Trophoblast cell (in vitro differentiated cells and primary cell): ENCODE data around the gene SLC15A3.
A peak's percentile ranks its signal among the peaks of the same experiment; 100 is the strongest.

Experiments
- DNase-seq, 2 donors: peaks; one replicate each; pipeline ENCODE4 v3.0.0-alpha.2; 2016
- H2AFZ ChIP-seq: 2 replicates; pipeline ENCODE4 v1.6.1; 2013; ENCODE audit warnings: low read length, moderate library complexity, mild to moderate bottlenecking; ENCODE audit not compliant: insufficient read depth, poor library complexity
- H2AK5ac ChIP-seq: 2 replicates; pipeline ENCODE4 v1.6.1; 2013; ENCODE audit warnings: mild to moderate bottlenecking, low read length
- H2BK120ac ChIP-seq: 2 replicates; pipeline ENCODE4 v1.6.1; 2013; ENCODE audit warnings: low read length, mild to moderate bottlenecking, moderate library complexity; ENCODE audit not compliant: insufficient read depth, poor library complexity
- H2BK12ac ChIP-seq: 2 replicates; pipeline ENCODE4 v1.6.1; 2013; ENCODE audit warnings: mild to moderate bottlenecking, low read length, moderate library complexity
- H2BK5ac ChIP-seq: 2 replicates; pipeline ENCODE4 v1.6.1; 2013; ENCODE audit warnings: low read length, low read depth, moderate library complexity, mild to moderate bottlenecking; ENCODE audit not compliant: poor library complexity
- H3K14ac ChIP-seq: 2 replicates; pipeline ENCODE4 v1.6.1; 2013; ENCODE audit warnings: mild to moderate bottlenecking, low read length
- H3K18ac ChIP-seq: 2 replicates; pipeline ENCODE4 v1.6.1; 2013; ENCODE audit warnings: mild to moderate bottlenecking, low read length
- H3K23ac ChIP-seq: 2 replicates; pipeline ENCODE4 v1.6.1; 2013; ENCODE audit warnings: low read length
- H3K27ac ChIP-seq: 2 replicates; pipeline ENCODE4 v1.5.1; 2013; ENCODE audit warnings: low read depth, mild to moderate bottlenecking, inconsistent platforms, low read length, moderate library complexity
- H3K27me3 ChIP-seq: 2 replicates; pipeline ENCODE4 v1.6.1; 2013; ENCODE audit warnings: inconsistent platforms, mild to moderate bottlenecking, low read length, moderate library complexity; ENCODE audit not compliant: insufficient read depth
- H3K36me3 ChIP-seq, 2 experiments: 1 replicate in 1 of 2; 2 replicates in 1 of 2; pipeline ENCODE4 v1.6.1; 2013; ENCODE audit warnings: low read length in 2 of 2, mild to moderate bottlenecking in 2 of 2, moderate library complexity in 1 of 2; ENCODE audit not compliant: insufficient read depth in 2 of 2, control insufficient read depth in 1 of 2
- H3K4ac ChIP-seq: 2 replicates; pipeline ENCODE4 v1.6.1; 2013; ENCODE audit warnings: low read depth, mild to moderate bottlenecking, low read length, moderate library complexity
- H3K4me1 ChIP-seq, 2 experiments: 1 replicate in 1 of 2; 2 replicates in 1 of 2; pipeline ENCODE4 v1.6.1; 2013; ENCODE audit warnings: low read length in 2 of 2, mild to moderate bottlenecking in 2 of 2, moderate library complexity in 1 of 2; ENCODE audit not compliant: insufficient read depth in 2 of 2, control insufficient read depth in 1 of 2
- H3K4me2 ChIP-seq: 2 replicates; pipeline ENCODE4 v1.6.1; 2013; ENCODE audit warnings: inconsistent platforms, mild to moderate bottlenecking, low read length, moderate library complexity
- H3K4me3 ChIP-seq: 2 replicates; pipeline ENCODE4 v1.5.1; 2013; ENCODE audit warnings: mild to moderate bottlenecking, low read depth, low read length, inconsistent platforms
- H3K79me1 ChIP-seq: one replicate; pipeline ENCODE4 v1.6.1; 2013; ENCODE audit warnings: low read length
- H3K79me2 ChIP-seq: 2 replicates; pipeline ENCODE4 v1.6.1; 2013; ENCODE audit warnings: low read length, mild to moderate bottlenecking; ENCODE audit not compliant: control insufficient read depth, insufficient read depth, poor library complexity
- H3K9ac ChIP-seq: 2 replicates; pipeline ENCODE4 v1.6.1; 2013; ENCODE audit warnings: mild to moderate bottlenecking, low read length
- H3K9me3 ChIP-seq: 2 replicates; pipeline ENCODE4 v1.6.1; 2013; ENCODE audit warnings: low read depth, mild to moderate bottlenecking, control low read depth, inconsistent platforms, low read length; ENCODE audit not compliant: insufficient read depth
- H4K12ac ChIP-seq: 2 replicates; pipeline ENCODE4 v1.6.1; 2013; ENCODE audit warnings: low read depth, mild to moderate bottlenecking, low read length, moderate library complexity
- H4K8ac ChIP-seq: 2 replicates; pipeline ENCODE4 v1.6.1; 2013; ENCODE audit warnings: low read depth, mild to moderate bottlenecking, low read length, moderate library complexity
- H4K91ac ChIP-seq: one replicate; pipeline ENCODE4 v1.6.1; 2013; ENCODE audit warnings: low read depth, mild to moderate bottlenecking, low read length, moderate library complexity
- WGBS: extraction: QIAGEN DNeasy Blood & Tissue Kit; methylation state at CpG from one replicate; pipeline ENCODE4 v1.1.7; 2013; ENCODE audit warnings: missing lambda C conversion rate; ENCODE audit not compliant: insufficient read length, insufficient coverage; ENCODE audit errors: extremely low coverage; 5-methylcytosine and 5-hydroxymethylcytosine counted together

SLC15A3 gene

DNA sequence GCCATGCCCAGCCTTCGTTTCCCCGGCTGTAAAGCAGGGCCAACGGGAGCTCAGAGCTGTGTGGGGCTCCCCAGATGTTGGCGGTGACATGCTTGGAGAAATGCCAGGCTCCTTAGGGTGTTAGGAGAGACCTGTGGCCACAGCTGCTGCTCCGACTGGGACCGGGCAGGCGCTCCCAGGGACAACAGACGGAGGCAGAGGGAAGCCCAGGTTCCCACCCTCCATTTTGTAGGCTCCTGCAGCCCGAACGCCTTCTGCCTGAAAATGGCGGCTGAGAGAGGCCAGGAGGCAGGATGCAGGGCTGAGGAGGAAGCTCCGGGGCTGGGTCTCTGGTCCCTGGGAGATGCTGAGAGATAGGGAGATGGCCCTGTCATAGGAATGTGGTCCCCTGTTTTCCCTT, 29.5 kb upstream of the SLC15A3 start:
- H4K8ac ChIP-seq = no peak overlapping the region
- no peak overlapping the region for H3K27ac ChIP-seq
- H4K91ac ChIP-seq = no peak overlapping the region
- H3K4ac ChIP-seq = no peak overlapping the region
- H3K4me2 ChIP-seq = no peak overlapping the region
- H3K79me2 ChIP-seq = no peaks in the 10 kb centered on the region
- H4K12ac ChIP-seq = no peak overlapping the region
- no peak overlapping the region for H2AK5ac ChIP-seq
- H3K27me3 ChIP-seq = no peaks in the 10 kb centered on the region
- no peaks in the 10 kb centered on the region for H3K9me3 ChIP-seq
- H3K14ac ChIP-seq = no peak overlapping the region
- DNase-seq = no peak
- H3K36me3 ChIP-seq = no peaks in the 10 kb centered on the region
- no peaks in the 10 kb centered on the region for H3K79me1 ChIP-seq
- H3K9ac ChIP-seq = no peak overlapping the region
- H3K23ac ChIP-seq = no peak overlapping the region
- no CpG with 5 or more reads among the region's 12 CpGs for WGBS
- H2BK5ac ChIP-seq = no peak overlapping the region
- peaks cover 0 to 2% of the 10 kb centered on the region in 2 experiments for H3K4me1 ChIP-seq
- H3K4me3 ChIP-seq = no peak overlapping the region
- H3K18ac ChIP-seq = no peak overlapping the region
- H2AFZ ChIP-seq = no peak overlapping the region
- no peak overlapping the region for H2BK120ac ChIP-seq
- H2BK12ac ChIP-seq = no peak overlapping the region

DNA sequence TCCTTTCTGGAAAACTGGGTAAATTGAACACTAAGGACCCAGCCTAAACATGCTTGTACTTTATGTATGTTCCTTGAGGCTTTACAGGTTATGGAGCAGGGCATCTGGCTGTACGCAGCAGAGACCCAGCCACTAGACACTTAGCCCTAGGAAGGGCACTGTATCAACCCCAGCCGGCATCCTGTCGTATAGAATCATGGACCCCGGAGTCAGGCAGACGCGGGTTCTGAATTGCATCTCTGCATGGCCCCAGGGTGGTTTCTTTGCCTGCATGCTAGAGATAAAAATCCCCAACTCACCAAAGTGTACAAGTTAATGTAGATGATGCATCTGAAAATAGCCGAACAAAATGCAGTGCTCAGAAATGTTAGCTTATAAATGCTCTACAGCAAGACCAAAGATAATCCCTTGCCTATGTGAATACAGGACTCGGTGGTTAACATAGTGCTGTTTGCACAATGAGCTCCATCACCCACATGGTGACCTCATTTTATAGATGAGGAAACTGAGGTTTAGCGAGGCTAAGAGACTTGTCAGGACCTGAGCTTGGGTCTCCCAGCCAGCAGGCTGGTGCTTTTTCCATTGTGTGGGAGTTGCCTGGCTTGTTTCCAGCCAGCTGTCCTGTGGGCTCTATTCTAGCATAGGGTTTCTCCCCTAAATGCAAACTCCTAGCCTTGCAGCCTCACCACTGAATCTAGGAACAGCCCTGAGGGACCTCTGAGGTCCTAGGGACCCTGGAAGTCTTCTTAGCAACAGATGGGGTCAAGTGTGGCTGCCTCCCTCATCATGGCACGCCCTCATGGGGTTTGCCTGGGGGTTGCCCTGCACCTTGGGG, 26.8 kb upstream of the SLC15A3 start:
- no peak overlapping the region for H3K23ac ChIP-seq
- no peak overlapping the region for H3K4me2 ChIP-seq
- no peaks in the 10 kb centered on the region for H3K79me1 ChIP-seq
- H3K4ac ChIP-seq = no peak overlapping the region
- H3K9me3 ChIP-seq = no peaks in the 10 kb centered on the region
- H3K4me3 ChIP-seq = no peak overlapping the region
- H4K8ac ChIP-seq = no peak overlapping the region
- H3K9ac ChIP-seq = no peak overlapping the region
- no peaks in the 10 kb centered on the region for H3K27me3 ChIP-seq
- no peak overlapping the region for H3K18ac ChIP-seq
- no peaks in the 10 kb centered on the region for H3K79me2 ChIP-seq
- H3K4me1 ChIP-seq = peaks cover 0 to 2% of the 10 kb centered on the region in 2 experiments
- H3K36me3 ChIP-seq = no peaks in the 10 kb centered on the region
- no peak overlapping the region for H3K27ac ChIP-seq
- no peak overlapping the region for H2AFZ ChIP-seq
- no peak overlapping the region for H2AK5ac ChIP-seq
- H2BK120ac ChIP-seq = no peak overlapping the region
- H4K91ac ChIP-seq = no peak overlapping the region
- no peak overlapping the region for H2BK5ac ChIP-seq
- no peak overlapping the region for H2BK12ac ChIP-seq
- H4K12ac ChIP-seq = no peak overlapping the region
- peak in 1 of 2 donors; percentile 7 for DNase-seq
- H3K14ac ChIP-seq = no peak overlapping the region
- no CpG with 5 or more reads among the region's 10 CpGs for WGBS

DNA sequence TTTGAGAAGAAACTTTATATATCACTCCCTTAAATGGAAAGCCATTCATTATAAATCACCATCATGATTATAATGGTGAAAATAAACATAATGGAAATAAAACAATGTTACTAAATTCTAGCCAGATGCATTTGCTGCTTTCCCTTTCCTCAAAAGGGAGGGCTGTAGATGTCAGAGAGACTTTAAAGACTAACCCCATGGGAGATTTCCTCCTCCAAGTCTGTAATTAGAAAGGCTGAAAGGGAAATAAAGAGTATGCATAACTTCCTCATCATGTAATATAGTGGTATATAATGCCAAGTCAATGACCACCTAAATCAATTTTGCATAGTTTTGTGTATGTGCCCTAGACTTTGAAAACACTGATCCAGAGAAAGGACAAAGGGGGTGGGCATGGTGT, 25.9 kb upstream of the SLC15A3 start:
- Histone ChIP-seq H3K14ac (no peak overlapping the region), H3K18ac (no peak overlapping the region), H3K36me3 (no peaks in the 10 kb centered on the region), H2BK120ac (no peak overlapping the region), H3K4me1 (peaks cover 0 to 2% of the 10 kb centered on the region in 2 experiments), H3K4me3 (no peak overlapping the region), H3K79me1 (no peaks in the 10 kb centered on the region), H3K27ac (no peak overlapping the region), H4K91ac (no peak overlapping the region), H4K12ac (no peak overlapping the region), H2AFZ (no peak overlapping the region), H2AK5ac (no peak overlapping the region), H3K9ac (no peak overlapping the region), H3K4ac (no peak overlapping the region), H3K23ac (no peak overlapping the region), H3K27me3 (no peaks in the 10 kb centered on the region), H4K8ac (no peak overlapping the region), H2BK5ac (no peak overlapping the region), H3K9me3 (no peaks in the 10 kb centered on the region), H3K4me2 (no peak overlapping the region), H2BK12ac (no peak overlapping the region), H3K79me2 (no peaks in the 10 kb centered on the region)
- DNase-seq = no peak

DNA sequence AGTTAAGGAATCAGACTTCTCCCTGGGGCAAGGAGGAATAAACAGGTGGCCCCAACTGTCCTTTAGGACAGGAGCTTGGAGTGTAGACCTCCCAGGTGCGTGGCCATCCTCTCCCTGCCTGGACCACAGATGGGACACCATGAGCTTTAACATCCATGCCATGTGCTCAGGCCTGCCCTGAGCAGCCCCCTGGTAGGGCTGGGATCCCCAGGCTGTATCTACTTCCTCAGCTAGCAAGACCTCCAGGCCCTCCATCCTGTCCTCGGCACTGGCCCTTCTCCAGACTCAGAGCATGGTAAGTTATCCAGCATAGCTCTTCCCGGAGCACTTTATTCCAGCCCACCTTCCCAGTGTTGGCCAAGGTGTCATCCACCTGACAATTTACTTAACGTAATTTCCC, 25.2 kb upstream of the SLC15A3 start:
- Histone ChIP-seq H3K18ac (no peak overlapping the region), H3K4ac (no peak overlapping the region)
- WGBS = no CpG with 5 or more reads among the region's 4 CpGs

More for the DNA sequence above, 25.2 kb upstream of the SLC15A3 start:
- Histone ChIP-seq H2BK120ac (no peak overlapping the region), H3K14ac (no peak overlapping the region), H3K79me2 (no peaks in the 10 kb centered on the region), H3K9ac (no peak overlapping the region), H4K12ac (no peak overlapping the region), H3K79me1 (no peaks in the 10 kb centered on the region), H4K91ac (no peak overlapping the region), H3K23ac (no peak overlapping the region), H3K4me3 (no peak overlapping the region), H3K27ac (no peak overlapping the region), H2BK12ac (no peak overlapping the region), H3K36me3 (no peaks in the 10 kb centered on the region), H3K9me3 (no peaks in the 10 kb centered on the region), H3K27me3 (no peaks in the 10 kb centered on the region), H2BK5ac (no peak overlapping the region), H2AK5ac (no peak overlapping the region), H2AFZ (no peak overlapping the region), H3K4me1 (peaks cover 0 to 2% of the 10 kb centered on the region in 2 experiments), H4K8ac (no peak overlapping the region), H3K4me2 (no peak overlapping the region)
- DNase-seq = no peak
